ENCODE results near the gene RERE.

DNA sequence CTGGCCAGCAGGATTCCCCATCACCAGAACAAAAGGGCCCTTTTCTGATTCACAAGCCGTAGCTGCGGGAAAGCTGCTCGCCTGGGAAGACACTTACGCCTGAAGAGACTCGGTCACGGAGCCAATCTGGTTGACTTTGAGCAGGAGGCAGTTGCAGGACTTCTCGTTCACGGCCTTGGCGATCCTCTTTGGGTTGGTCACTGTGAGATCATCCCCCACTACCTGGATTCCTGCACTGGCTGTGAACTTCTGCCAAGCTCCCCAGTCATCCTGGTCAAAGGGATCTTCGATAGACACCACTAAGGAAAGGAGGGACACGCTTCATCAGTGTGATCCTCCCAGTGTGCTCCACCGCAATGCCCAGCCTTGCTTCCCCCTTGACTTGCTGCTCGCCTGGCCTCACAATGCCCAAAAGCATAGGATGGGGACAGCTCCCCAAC is 46.4 kb upstream of the RERE start:
- TF ChIP-seq, protein P1, sequence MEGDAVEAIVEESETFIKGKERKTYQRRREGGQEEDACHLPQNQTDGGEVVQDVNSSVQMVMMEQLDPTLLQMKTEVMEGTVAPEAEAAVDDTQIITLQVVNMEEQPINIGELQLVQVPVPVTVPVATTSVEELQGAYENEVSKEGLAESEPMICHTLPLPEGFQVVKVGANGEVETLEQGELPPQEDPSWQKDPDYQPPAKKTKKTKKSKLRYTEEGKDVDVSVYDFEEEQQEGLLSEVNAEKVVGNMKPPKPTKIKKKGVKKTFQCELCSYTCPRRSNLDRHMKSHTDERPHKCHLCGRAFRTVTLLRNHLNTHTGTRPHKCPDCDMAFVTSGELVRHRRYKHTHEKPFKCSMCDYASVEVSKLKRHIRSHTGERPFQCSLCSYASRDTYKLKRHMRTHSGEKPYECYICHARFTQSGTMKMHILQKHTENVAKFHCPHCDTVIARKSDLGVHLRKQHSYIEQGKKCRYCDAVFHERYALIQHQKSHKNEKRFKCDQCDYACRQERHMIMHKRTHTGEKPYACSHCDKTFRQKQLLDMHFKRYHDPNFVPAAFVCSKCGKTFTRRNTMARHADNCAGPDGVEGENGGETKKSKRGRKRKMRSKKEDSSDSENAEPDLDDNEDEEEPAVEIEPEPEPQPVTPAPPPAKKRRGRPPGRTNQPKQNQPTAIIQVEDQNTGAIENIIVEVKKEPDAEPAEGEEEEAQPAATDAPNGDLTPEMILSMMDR (IDR thresholded peaks at IDR 0.05; ENCODE audit: low read depth, low read length, poor library complexity, severe bottlenecking), result no peak
- TF ChIP-seq EZH2phosphoT487 (IDR thresholded peaks at IDR 0.05; ENCODE audit: borderline replicate concordance, low read length), result no peak
